ENCODE data around the gene ENPP3. TPM values are rescaled to one million over a fixed set of nuclear protein-coding genes. Genes with fewer than 3 reads are reported as not detected.

The ENPP3 gene
- total RNA-seq = not detected in 2 replicates

DNA sequence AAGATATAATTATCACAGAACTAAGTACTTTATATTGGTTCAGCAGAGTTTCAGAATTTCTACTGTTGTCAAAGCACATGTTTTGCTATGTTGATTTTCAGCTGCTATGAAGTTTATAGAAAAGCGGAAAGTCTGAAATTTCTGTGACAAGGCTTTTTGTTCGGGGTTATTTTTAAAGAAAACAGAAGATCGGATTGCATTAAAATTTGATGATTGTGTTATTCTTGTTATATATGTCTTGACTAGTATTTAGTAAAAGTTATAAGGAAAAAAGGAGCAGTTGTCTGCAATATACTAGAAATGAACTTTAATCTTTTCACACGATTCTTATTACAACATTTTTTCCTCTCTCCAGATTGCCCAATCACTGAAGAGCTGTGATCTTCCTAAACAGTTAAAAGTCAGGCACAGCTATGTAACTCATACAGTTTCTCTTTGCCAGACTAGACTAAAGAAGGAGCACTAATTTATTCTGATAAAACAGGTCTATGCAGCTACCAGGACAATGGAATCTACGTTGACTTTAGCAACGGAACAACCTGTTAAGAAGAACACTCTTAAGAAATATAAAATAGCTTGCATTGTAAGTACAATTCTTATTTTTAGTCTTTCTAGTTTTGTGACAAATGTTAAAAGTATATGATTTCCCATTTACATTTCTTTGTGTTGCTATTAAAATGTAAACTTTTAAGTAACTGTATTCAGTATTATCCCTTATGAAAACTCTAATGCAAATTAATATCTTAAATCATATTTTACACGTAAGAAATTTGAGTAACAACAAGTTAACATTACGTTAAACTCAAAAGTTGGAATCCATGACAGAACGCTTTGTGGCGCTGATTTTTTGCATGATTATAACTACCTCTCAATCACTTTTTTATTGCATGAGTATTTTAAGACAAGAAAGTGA lies at the start of gene ENPP3:
ENPP3 (plus strand) TSS at position 423 of the 913 bp plus-strand sequence; CDS start at position 506, 83 bp downstream.

GRCh38 chr6:131627724-131628682 lies 9.1 kb upstream of the ENPP3 start, which contains the start of gene MED23:
MED23 (minus strand) TSS chr6:131628242; CDS start chr6:131628049, 193 bp downstream.

GRCh38 chr6:131710917-131711316 lies 73.8 kb downstream of the ENPP3 start, which contains the start of gene CTAGE9:
CTAGE9 (minus strand) TSS chr6:131711017; CDS start chr6:131711017, 0 bp downstream.

Other genes starting within 250 kb of the ENPP3 start
- not detected in 2 replicates for gene ARG1, start 64.1 kb upstream of the ENPP3 start, total RNA-seq
- gene MED23, start 9.1 kb upstream of the ENPP3 start, total RNA-seq = 17.8 and 19.6 TPM in 2 replicates
- gene OR2A4, start 64.1 kb downstream of the ENPP3 start, total RNA-seq = 2.3 TPM in 1 of 2 replicates, not detected in the other
- gene CTAGE9, start 73.7 kb downstream of the ENPP3 start, total RNA-seq = not detected in 2 replicates
- gene ENPP1, start 170.7 kb downstream of the ENPP3 start, total RNA-seq = 1.2 and 1.7 TPM in 2 replicates

Measured in cardiac ventricle fibroblast (primary cell).